GM18868 (cell line): ENCODE results near the gene CEP135.
"Not testable (repeated sequence)": the region's sequence is repeated elsewhere in the genome, so short reads cannot be mapped to it uniquely, and the experiment has no call there.

Experiments
- ATAC-seq: cut with Tn5 transposase; IDR thresholded peaks from one replicate; pipeline ENCODE4 v1.9.1; 2021; ENCODE audit warnings: mild to moderate bottlenecking, moderate library complexity; ENCODE audit not compliant: unreplicated experiment

Gene CEP135

GRCh38 chr4:56062526-56063145 is 113.9 kb downstream of the CEP135 start:
- no peak for ATAC-seq

- no peak for ATAC-seq
Measured at GRCh38 chr4:56066493-56066892, 117.7 kb downstream of the CEP135 start.

GRCh38 chr4:56067826-56068225 is 119.1 kb downstream of the CEP135 start:
- ATAC-seq, result no peak

GRCh38 chr4:56072730-56073129 is 124.0 kb downstream of the CEP135 start:
- not testable (repeated sequence) for ATAC-seq

- no peak for ATAC-seq
Measured at GRCh38 chr4:56077676-56078075, 128.9 kb downstream of the CEP135 start.

GRCh38 chr4:56078866-56079265 is 130.1 kb downstream of the CEP135 start:
- no peak for ATAC-seq

- no peak for ATAC-seq
Measured at GRCh38 chr4:56080384-56080783, 131.6 kb downstream of the CEP135 start.

GRCh38 chr4:56082829-56083228 is 134.1 kb downstream of the CEP135 start:
- ATAC-seq, result no peak
